Upper lobe of left lung (tissue), 4 donors: ENCODE results near the gene MAP2K1.

Source experiments
- POLR2A ChIP-seq, 4 donors: fragments of 450-650 bp; IDR thresholded peaks; one replicate each; pipeline ENCODE4 v1.5.1; 2016 to 2017; ENCODE audit warnings: antibody characterized with exemption in 4 of 4, mild to moderate bottlenecking in 2 of 4
- POLR2AphosphoS5 ChIP-seq, 2 donors: sonication (generic); formaldehyde crosslinking; IDR thresholded peaks; one replicate each; pipeline ENCODE4 v1.5.1; 2017; ENCODE audit warnings: antibody characterized with exemption in 2 of 2
- TF ChIP-seq, protein P1 (sequence below), 6 experiments: fragments of 450-650 bp in 4 of 6; fragments of 200-600 bp in 2 of 6; sonication (generic) in 2 of 6; IDR thresholded peaks; one replicate each; pipeline ENCODE4 v1.5.1; 2016 to 2019; ENCODE audit warnings: antibody characterized with exemption in 6 of 6

DNA sequence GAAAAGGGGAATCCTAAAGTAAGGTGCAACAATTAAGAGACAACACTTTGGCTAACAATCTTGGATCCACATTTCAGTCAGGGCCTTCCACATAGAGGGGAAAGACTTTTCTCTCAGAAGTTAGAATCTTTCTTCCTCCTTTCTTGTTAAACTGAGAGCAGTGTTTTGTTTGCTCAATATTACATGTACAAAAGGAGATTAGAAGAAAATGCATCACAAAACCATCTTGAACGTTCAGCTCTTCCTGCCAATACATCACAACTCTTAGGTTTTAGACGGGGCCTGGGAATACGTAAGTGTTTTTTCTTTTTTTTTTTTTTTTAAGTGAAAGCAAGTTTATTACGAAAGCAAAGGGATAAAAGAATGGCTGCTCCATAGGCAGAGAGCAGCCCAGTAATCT, 39.1 kb downstream of the MAP2K1 start:
- TF ChIP-seq, protein P1, sequence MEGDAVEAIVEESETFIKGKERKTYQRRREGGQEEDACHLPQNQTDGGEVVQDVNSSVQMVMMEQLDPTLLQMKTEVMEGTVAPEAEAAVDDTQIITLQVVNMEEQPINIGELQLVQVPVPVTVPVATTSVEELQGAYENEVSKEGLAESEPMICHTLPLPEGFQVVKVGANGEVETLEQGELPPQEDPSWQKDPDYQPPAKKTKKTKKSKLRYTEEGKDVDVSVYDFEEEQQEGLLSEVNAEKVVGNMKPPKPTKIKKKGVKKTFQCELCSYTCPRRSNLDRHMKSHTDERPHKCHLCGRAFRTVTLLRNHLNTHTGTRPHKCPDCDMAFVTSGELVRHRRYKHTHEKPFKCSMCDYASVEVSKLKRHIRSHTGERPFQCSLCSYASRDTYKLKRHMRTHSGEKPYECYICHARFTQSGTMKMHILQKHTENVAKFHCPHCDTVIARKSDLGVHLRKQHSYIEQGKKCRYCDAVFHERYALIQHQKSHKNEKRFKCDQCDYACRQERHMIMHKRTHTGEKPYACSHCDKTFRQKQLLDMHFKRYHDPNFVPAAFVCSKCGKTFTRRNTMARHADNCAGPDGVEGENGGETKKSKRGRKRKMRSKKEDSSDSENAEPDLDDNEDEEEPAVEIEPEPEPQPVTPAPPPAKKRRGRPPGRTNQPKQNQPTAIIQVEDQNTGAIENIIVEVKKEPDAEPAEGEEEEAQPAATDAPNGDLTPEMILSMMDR (IDR thresholded peaks at IDR 0.05) = no peak
- TF ChIP-seq POLR2A (IDR thresholded peaks at IDR 0.05) (no peak), POLR2AphosphoS5 (IDR thresholded peaks at IDR 0.05) (no peak)
